Trophoblast cell (in vitro differentiated cells and primary cell): ENCODE data around the gene CCDC85A.

Source experiments
- DNase-seq, 2 donors: peaks; one replicate each; pipeline ENCODE4 v3.0.0-alpha.2; 2016
- H2AFZ ChIP-seq: 2 replicates; pipeline ENCODE4 v1.6.1; 2013; ENCODE audit warnings: low read length, moderate library complexity, mild to moderate bottlenecking; ENCODE audit not compliant: insufficient read depth, poor library complexity
- H2AK5ac ChIP-seq: 2 replicates; pipeline ENCODE4 v1.6.1; 2013; ENCODE audit warnings: mild to moderate bottlenecking, low read length
- H2BK120ac ChIP-seq: 2 replicates; pipeline ENCODE4 v1.6.1; 2013; ENCODE audit warnings: low read length, mild to moderate bottlenecking, moderate library complexity; ENCODE audit not compliant: insufficient read depth, poor library complexity
- H2BK12ac ChIP-seq: 2 replicates; pipeline ENCODE4 v1.6.1; 2013; ENCODE audit warnings: mild to moderate bottlenecking, low read length, moderate library complexity
- H2BK5ac ChIP-seq: 2 replicates; pipeline ENCODE4 v1.6.1; 2013; ENCODE audit warnings: low read length, low read depth, moderate library complexity, mild to moderate bottlenecking; ENCODE audit not compliant: poor library complexity
- H3K14ac ChIP-seq: 2 replicates; pipeline ENCODE4 v1.6.1; 2013; ENCODE audit warnings: mild to moderate bottlenecking, low read length
- H3K18ac ChIP-seq: 2 replicates; pipeline ENCODE4 v1.6.1; 2013; ENCODE audit warnings: mild to moderate bottlenecking, low read length
- H3K23ac ChIP-seq: 2 replicates; pipeline ENCODE4 v1.6.1; 2013; ENCODE audit warnings: low read length
- H3K27ac ChIP-seq: 2 replicates; pipeline ENCODE4 v1.5.1; 2013; ENCODE audit warnings: low read depth, mild to moderate bottlenecking, inconsistent platforms, low read length, moderate library complexity
- H3K27me3 ChIP-seq: 2 replicates; pipeline ENCODE4 v1.6.1; 2013; ENCODE audit warnings: inconsistent platforms, mild to moderate bottlenecking, low read length, moderate library complexity; ENCODE audit not compliant: insufficient read depth
- H3K36me3 ChIP-seq, 2 experiments: 1 replicate in 1 of 2; 2 replicates in 1 of 2; pipeline ENCODE4 v1.6.1; 2013; ENCODE audit warnings: low read length in 2 of 2, mild to moderate bottlenecking in 2 of 2, moderate library complexity in 1 of 2; ENCODE audit not compliant: insufficient read depth in 2 of 2, control insufficient read depth in 1 of 2
- H3K4ac ChIP-seq: 2 replicates; pipeline ENCODE4 v1.6.1; 2013; ENCODE audit warnings: low read depth, mild to moderate bottlenecking, low read length, moderate library complexity
- H3K4me1 ChIP-seq, 2 experiments: 1 replicate in 1 of 2; 2 replicates in 1 of 2; pipeline ENCODE4 v1.6.1; 2013; ENCODE audit warnings: low read length in 2 of 2, mild to moderate bottlenecking in 2 of 2, moderate library complexity in 1 of 2; ENCODE audit not compliant: insufficient read depth in 2 of 2, control insufficient read depth in 1 of 2
- H3K4me2 ChIP-seq: 2 replicates; pipeline ENCODE4 v1.6.1; 2013; ENCODE audit warnings: inconsistent platforms, mild to moderate bottlenecking, low read length, moderate library complexity
- H3K4me3 ChIP-seq: 2 replicates; pipeline ENCODE4 v1.5.1; 2013; ENCODE audit warnings: mild to moderate bottlenecking, low read depth, low read length, inconsistent platforms
- H3K79me1 ChIP-seq: one replicate; pipeline ENCODE4 v1.6.1; 2013; ENCODE audit warnings: low read length
- H3K79me2 ChIP-seq: 2 replicates; pipeline ENCODE4 v1.6.1; 2013; ENCODE audit warnings: low read length, mild to moderate bottlenecking; ENCODE audit not compliant: control insufficient read depth, insufficient read depth, poor library complexity
- H3K9ac ChIP-seq: 2 replicates; pipeline ENCODE4 v1.6.1; 2013; ENCODE audit warnings: mild to moderate bottlenecking, low read length
- H3K9me3 ChIP-seq: 2 replicates; pipeline ENCODE4 v1.6.1; 2013; ENCODE audit warnings: low read depth, mild to moderate bottlenecking, control low read depth, inconsistent platforms, low read length; ENCODE audit not compliant: insufficient read depth
- H4K12ac ChIP-seq: 2 replicates; pipeline ENCODE4 v1.6.1; 2013; ENCODE audit warnings: low read depth, mild to moderate bottlenecking, low read length, moderate library complexity
- H4K8ac ChIP-seq: 2 replicates; pipeline ENCODE4 v1.6.1; 2013; ENCODE audit warnings: low read depth, mild to moderate bottlenecking, low read length, moderate library complexity
- H4K91ac ChIP-seq: one replicate; pipeline ENCODE4 v1.6.1; 2013; ENCODE audit warnings: low read depth, mild to moderate bottlenecking, low read length, moderate library complexity
- WGBS: extraction: QIAGEN DNeasy Blood & Tissue Kit; methylation state at CpG from one replicate; pipeline ENCODE4 v1.1.7; 2013; ENCODE audit warnings: missing lambda C conversion rate; ENCODE audit not compliant: insufficient read length, insufficient coverage; ENCODE audit errors: extremely low coverage; 5-methylcytosine and 5-hydroxymethylcytosine counted together

Gene CCDC85A

GRCh38 chr2:56184500-56185011, 766 bp downstream of the CCDC85A start:
- Histone ChIP-seq H2AK5ac (no peak overlapping the region), H3K9me3 (no peaks in the 10 kb centered on the region), H3K79me1 (no peaks in the 10 kb centered on the region), H4K91ac (no peak overlapping the region), H2BK120ac (no peak overlapping the region), H3K14ac (no peak overlapping the region), H2BK5ac (no peak overlapping the region), H3K4ac (no peak overlapping the region), H3K23ac (no peak overlapping the region), H3K27me3 (peaks cover 23% of the 10 kb centered on the region), H2AFZ (peak overlapping the region; percentile 35), H2BK12ac (no peak overlapping the region), H4K8ac (no peak overlapping the region), H3K4me3 (peak overlapping the region; percentile 73), H3K36me3 (no peaks in the 10 kb centered on the region), H3K27ac (no peak overlapping the region), H4K12ac (no peak overlapping the region), H3K18ac (no peak overlapping the region), H3K4me2 (peak overlapping the region; percentile 97), H3K9ac (no peak overlapping the region), H3K4me1 (peaks cover 7% of the 10 kb centered on the region in 2 experiments), H3K79me2 (no peaks in the 10 kb centered on the region)
- WGBS: no CpG with 5 or more reads among the region's 64 CpGs
- DNase-seq: peak; percentile 47 to 68

- no CpG with 5 or more reads among the region's 24 CpGs for WGBS
These were observed 1.4 kb downstream of the CCDC85A start for GRCh38 chr2:56185101-56185581.

GRCh38 chr2:56185582-56186046, 1.8 kb downstream of the CCDC85A start:
- Histone ChIP-seq H2AK5ac (no peak overlapping the region), H3K9me3 (no peaks in the 10 kb centered on the region), H3K4me1 (peaks cover 7% of the 10 kb centered on the region in 2 experiments), H3K4me3 (no peak overlapping the region), H2BK120ac (no peak overlapping the region), H4K12ac (no peak overlapping the region), H2BK5ac (no peak overlapping the region), H3K18ac (no peak overlapping the region), H3K14ac (no peak overlapping the region), H3K4me2 (peak overlapping the region; percentile 97), H2AFZ (no peak overlapping the region), H3K27ac (no peak overlapping the region), H4K8ac (no peak overlapping the region), H3K23ac (no peak overlapping the region), H3K36me3 (no peaks in the 10 kb centered on the region), H3K9ac (peak overlapping the region; percentile 29), H4K91ac (no peak overlapping the region), H3K27me3 (peaks cover 23% of the 10 kb centered on the region), H2BK12ac (no peak overlapping the region), H3K4ac (no peak overlapping the region), H3K79me2 (no peaks in the 10 kb centered on the region), H3K79me1 (no peaks in the 10 kb centered on the region)
- no peak for DNase-seq
- WGBS: no CpG with 5 or more reads among the region's 11 CpGs

More at GRCh38 chr2:56185101-56185581, 1.4 kb downstream of the CCDC85A start:
- Histone ChIP-seq H3K36me3 (no peaks in the 10 kb centered on the region), H3K79me1 (no peaks in the 10 kb centered on the region), H2AK5ac (no peak overlapping the region), H2BK120ac (no peak overlapping the region), H2BK5ac (no peak overlapping the region), H3K27me3 (peaks cover 23% of the 10 kb centered on the region), H3K27ac (no peak overlapping the region), H3K14ac (no peak overlapping the region), H2AFZ (no peak overlapping the region), H3K18ac (no peak overlapping the region), H4K8ac (no peak overlapping the region), H3K4me1 (peaks cover 7% of the 10 kb centered on the region in 2 experiments), H3K79me2 (no peaks in the 10 kb centered on the region), H3K4me2 (peak overlapping the region; percentile 97), H3K9me3 (no peaks in the 10 kb centered on the region), H3K4me3 (peak overlapping the region; percentile 73), H3K4ac (no peak overlapping the region), H4K91ac (no peak overlapping the region), H3K9ac (no peak overlapping the region), H2BK12ac (no peak overlapping the region), H4K12ac (no peak overlapping the region), H3K23ac (no peak overlapping the region)
- DNase-seq: no peak

GRCh38 chr2:56191617-56192016, 7.8 kb downstream of the CCDC85A start:
- H2AFZ ChIP-seq: no peak overlapping the region
- no peak overlapping the region for H3K4me3 ChIP-seq
- H3K4ac ChIP-seq: no peak overlapping the region
- H3K14ac ChIP-seq: no peak overlapping the region
- no peak overlapping the region for H2AK5ac ChIP-seq
- no peak overlapping the region for H4K8ac ChIP-seq
- no peak overlapping the region for H2BK12ac ChIP-seq
- peaks cover 3% of the 10 kb centered on the region for H3K27me3 ChIP-seq
- H3K36me3 ChIP-seq: no peaks in the 10 kb centered on the region
- H3K23ac ChIP-seq: no peak overlapping the region
- H4K12ac ChIP-seq: no peak overlapping the region
- no peak overlapping the region for H2BK5ac ChIP-seq
- H2BK120ac ChIP-seq: no peak overlapping the region
- H3K9me3 ChIP-seq: peaks cover 3% of the 10 kb centered on the region
- H3K9ac ChIP-seq: no peak overlapping the region
- no peaks in the 10 kb centered on the region for H3K79me2 ChIP-seq
- H3K27ac ChIP-seq: no peak overlapping the region
- no peak overlapping the region for H3K18ac ChIP-seq
- no peak overlapping the region for H4K91ac ChIP-seq
- DNase-seq: peak in 1 of 2 donors; percentile 57
- H3K4me2 ChIP-seq: no peak overlapping the region
- H3K79me1 ChIP-seq: no peaks in the 10 kb centered on the region
- no peaks in the 10 kb centered on the region for H3K4me1 ChIP-seq
